Thyroid gland (tissue), 4 donors: ENCODE results near the gene CDH19.

Experiments
- POLR2A ChIP-seq, 2 donors: fragments of 450-650 bp; IDR thresholded peaks; one replicate each; pipeline ENCODE4 v1.6.1; 2017; ENCODE audit warnings: antibody characterized with exemption in 2 of 2, mild to moderate bottlenecking in 2 of 2, moderate library complexity in 1 of 2
- TF ChIP-seq, protein P1 (sequence below), 6 experiments: fragments of 200-600 bp in 3 of 6; fragments of 450-650 bp in 3 of 6; sonication (generic) in 3 of 6; IDR thresholded peaks; one replicate each; pipeline ENCODE4 v1.5.1; 2016 to 2019; ENCODE audit warnings: antibody characterized with exemption in 6 of 6, mild to moderate bottlenecking in 2 of 6, inconsistent platforms in 1 of 6, moderate library complexity in 1 of 6

- TF ChIP-seq, protein P1, sequence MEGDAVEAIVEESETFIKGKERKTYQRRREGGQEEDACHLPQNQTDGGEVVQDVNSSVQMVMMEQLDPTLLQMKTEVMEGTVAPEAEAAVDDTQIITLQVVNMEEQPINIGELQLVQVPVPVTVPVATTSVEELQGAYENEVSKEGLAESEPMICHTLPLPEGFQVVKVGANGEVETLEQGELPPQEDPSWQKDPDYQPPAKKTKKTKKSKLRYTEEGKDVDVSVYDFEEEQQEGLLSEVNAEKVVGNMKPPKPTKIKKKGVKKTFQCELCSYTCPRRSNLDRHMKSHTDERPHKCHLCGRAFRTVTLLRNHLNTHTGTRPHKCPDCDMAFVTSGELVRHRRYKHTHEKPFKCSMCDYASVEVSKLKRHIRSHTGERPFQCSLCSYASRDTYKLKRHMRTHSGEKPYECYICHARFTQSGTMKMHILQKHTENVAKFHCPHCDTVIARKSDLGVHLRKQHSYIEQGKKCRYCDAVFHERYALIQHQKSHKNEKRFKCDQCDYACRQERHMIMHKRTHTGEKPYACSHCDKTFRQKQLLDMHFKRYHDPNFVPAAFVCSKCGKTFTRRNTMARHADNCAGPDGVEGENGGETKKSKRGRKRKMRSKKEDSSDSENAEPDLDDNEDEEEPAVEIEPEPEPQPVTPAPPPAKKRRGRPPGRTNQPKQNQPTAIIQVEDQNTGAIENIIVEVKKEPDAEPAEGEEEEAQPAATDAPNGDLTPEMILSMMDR (IDR thresholded peaks at IDR 0.05), result no peak
- no peak for TF ChIP-seq POLR2A (IDR thresholded peaks at IDR 0.05)
These were observed 32.0 kb downstream of the CDH19 start for GRCh38 chr18:66571845-66572244.
